SK-N-DZ (cell line): ENCODE data around the gene CALN1.
"Not testable (repeated sequence)": the region's sequence is repeated elsewhere in the genome, so short reads cannot be mapped to it uniquely, and the experiment has no call there.

Experiments used
- DNase-seq: peaks from one replicate; pipeline ENCODE4 v3.0.0-alpha.2; 2015; ENCODE audit warnings: low spot score

CALN1 gene

DNA sequence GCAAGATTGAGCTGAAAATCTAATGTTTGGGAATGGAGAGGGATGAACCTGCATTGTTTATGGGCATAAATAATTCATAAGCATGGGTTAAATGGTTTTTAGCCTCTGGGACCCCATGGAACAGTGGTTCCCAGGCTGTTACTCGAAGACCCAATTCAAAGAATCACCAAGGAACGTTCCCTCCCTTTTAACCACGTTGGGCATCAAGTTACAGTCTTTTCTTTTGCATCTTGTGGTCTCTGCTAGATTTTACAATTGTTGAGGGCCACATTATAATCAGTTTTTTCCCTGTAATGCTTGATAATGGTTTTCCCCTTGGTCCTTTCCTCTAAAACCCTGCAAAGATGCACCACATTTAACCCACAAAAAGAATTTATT lies 2.5 kb downstream of the CALN1 start:
- no peak for DNase-seq

DNA sequence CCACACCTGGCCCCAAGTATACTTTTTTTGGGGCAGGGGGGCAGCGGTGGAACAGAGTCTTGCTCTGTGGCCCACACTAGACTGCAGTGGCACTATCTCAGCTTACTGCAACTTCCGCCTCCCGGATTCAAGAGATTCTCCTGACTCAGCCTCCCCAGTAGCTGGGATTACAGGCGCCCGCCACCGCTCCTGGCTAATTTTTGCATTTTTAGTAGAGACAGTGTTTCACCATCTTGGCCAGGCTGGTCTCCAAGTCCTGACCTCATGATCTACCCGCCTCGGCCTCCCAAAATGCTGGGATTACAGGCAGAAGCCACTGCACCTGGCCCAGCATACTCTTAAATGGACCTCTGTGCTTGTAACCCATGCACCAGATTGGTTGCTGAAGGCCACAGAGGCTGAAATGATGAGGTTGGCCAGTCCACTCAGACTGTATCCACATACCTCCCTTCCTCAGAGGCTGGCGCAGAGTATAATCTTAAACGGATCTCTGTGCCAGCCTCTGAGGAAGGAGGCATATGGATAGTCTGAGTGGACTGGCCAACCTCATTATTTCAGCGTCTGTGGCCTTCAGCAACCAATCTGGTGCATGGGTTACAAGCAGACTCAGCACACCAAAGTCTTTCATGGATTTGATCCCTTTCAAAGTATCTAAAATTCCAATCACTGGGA lies 3.0 kb downstream of the CALN1 start:
- no peak for DNase-seq

DNA sequence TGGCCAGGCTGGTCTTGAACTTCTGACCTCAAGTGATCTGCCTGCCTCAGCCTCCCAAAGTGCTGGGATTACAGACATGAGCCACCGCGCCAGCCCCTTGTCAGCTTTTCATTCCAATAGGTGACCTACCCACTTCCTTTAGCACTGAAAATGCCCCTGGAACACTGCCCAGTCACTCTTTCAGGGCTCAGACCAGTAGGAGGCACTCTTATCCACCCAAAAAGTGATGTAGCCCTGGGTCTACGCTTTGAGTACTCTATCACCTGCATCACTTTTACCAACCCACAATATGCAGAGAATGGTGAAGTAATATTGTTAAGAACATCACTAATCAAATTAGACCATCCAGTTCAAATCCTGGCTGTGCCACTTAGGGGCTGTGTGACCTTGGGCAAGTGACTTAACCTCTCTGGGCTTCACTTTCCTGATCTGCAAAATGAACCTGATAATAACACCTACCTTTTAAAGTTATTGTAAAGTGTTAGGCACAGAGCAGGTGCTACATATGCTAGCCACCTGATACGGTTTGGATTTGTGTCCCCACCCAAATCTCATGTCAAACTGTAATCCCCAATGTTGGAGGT lies 5.2 kb downstream of the CALN1 start:
- DNase-seq: no peak

DNA sequence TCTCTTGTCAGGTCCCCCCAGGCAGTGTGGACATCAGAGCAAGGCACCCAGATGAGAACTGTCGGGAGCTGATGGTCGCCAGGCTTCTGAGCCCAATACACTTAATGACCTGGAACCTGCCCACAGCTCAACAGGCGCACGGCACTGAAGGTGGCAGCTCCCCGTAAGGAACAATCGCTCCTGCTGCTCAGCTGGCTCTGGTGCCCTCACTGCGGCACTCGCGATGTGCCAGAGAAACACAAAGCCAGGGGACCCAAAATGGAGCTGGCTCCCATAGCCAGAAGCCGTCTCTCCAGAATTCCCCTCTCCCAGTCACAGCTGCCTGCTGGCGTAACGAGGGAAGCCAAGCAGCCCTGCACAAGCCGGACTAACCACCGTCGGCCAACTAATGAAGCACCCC lies 6.3 kb downstream of the CALN1 start:
- no peak for DNase-seq

DNA sequence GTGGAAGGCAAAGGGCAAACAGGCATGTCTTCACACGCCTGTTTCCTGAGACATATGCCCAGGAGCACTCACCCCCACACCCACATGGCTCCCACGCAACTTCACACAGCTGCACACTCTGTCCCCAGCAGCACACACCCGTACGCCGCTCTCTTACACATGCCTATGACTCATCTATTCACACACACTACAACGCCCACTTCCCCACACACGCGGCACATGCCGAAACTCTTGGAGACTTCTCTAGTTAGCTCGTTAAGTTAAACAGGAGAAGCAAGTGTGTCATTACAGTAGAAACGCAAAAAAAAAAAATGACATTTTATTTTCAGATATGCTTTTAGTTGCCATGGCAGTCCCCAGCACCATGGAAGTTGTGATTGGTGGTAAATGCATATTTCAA lies 6.7 kb downstream of the CALN1 start:
- DNase-seq: no peak

DNA sequence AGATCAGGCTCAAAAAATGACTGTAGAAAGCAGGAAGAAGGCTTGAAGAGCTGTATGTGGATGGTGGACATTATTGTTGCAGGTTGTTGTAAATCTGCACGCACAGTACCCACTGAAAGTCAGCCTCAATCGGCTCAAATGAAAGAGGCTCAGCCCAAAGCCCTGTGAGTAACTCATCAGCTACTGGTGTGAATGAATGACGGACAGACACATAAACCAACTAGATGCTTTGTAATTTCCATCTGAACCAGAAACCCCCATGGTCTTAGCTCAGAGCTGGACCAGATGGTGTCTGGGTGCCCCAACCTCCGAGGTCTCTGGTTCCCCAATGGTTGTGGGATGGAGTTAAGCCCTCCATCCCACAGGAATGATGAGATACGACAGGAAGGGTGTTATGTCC lies 7.4 kb downstream of the CALN1 start:
- DNase-seq: no peak

DNA sequence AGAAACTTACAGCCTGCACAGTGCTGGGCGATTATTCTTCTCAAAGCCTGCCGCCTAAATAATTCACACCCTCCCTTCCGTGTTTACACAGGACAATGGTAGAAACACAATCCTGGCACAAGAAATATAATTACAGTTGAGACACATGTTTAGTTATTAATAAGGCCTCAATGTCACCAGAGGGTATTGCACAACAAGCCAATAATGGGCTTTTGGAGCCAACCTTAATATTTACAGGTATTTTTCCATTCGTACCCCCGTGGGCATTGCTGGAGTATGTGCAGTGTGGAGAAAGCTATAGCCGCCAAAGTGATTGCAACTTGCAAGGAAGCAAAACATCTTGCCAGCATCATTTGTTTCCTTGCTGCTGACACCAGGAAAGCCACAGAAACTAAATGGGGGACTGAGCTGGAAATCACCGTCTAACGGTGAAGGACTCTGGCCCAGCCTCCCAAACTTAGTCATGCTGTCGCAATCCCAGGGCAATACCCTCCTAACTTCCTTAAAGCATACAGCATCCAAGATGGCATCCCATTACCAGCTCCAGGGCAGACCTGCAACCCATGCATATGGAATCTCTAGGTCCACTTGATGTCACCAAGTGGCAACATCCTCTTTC lies 8.6 kb downstream of the CALN1 start:
- DNase-seq: no peak

DNA sequence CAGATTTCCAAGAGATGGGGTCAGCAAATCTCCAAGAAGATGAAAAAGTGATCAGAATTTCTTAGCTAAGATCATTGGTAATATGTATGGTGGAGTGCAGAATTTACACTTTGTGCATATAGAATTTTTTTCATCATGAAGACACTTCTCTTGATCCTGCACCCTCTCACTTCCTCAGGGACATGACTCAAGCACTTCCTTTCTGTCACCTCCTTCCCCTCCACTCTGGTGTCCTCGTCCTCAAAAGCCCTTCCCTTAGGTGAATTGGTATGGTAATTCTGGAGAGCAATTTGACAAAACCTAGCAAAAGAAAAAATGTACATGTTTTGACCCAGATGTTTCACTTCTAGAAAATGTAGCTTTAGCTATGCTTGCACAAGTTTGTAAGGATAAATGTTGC lies 18.1 kb downstream of the CALN1 start:
- no peak for DNase-seq

DNA sequence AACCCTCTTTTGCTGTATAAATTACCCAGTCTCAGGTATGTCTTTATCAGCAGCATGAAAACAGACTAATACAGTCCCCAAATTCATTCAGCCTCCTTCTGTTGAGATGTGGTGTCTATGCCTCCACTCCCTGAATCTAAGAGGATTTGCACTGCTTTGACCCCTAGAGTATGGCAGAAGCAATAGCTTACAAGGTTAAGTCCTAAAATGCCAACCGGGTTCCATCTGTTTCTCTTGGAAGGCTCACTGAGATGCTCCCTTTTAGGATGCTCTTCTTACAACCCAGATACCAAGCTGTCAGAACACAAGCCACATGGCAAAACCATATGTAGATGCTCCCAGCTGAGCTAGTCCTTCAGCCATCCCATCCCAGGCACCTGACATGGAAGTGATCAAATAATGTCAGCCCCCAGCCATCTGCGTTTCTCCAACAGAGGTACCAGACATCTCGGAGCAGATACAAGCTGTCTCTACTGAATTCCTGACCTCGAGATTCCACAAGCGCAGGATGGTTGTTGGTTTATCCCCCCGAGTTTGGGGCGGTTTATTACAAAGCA lies 20.2 kb downstream of the CALN1 start:
- no peak for DNase-seq

DNA sequence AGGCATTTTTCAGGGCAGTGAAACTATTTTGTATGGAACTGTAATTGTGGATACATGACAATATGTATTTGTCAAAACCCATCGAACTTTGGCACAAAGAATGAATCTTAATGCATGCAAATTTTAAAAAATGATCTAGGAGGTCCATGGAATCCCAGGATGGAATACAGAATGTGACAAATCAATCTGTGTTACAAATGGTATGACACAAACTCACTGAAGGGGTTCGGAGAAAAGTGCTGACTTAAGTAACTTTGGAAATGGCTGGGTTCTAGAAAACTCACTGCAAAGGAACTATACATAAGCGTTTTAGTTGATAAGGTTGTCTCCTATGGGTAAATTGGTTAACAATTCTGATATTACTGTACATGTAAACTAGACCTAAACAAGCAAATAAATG lies 26.0 kb downstream of the CALN1 start:
- DNase-seq: no peak

DNA sequence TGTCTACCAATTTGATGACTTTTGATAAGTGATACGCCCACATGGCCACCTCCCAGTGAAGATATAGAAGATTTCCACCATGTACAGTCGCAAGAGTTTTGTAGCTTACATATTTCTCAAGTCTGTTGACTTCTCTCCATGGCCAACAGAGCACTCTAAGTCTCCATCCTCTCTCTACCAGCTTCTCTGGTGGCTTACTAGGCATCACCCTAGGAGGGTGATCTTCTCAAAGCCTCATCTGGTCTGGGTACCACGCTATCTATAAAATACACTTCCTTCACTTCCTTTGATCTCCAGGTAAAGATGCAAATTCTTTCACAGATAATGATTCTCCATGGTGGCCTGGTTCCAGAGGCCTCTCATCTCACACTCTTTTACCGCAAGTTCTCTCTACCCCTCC lies 49.9 kb downstream of the CALN1 start:
- DNase-seq: no peak

DNA sequence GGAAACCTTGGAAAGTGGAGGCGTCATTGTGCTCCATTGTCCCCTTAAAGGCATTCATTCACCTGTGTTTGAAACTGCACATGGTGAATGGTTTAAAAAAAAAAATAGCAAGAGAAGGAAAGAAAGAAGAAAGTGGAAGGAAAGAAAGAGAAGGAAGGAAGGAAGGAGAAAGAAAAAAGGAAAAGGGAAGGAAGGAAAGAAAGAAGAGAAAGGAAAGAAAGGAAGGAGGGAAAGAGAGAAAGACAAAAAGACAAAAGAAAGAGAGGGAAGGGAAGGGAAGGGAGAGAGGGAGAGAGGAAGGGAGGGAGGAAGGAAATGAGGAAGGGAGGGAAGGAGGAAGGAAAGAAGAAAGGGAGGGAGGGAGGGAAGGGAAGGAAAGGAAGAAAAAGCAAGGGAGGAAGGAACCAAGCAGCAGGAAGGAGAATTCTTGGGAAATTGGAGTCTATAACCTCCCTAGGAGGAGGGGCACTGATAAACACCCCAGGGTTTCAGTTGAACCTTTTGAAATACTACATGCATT lies 66.9 kb downstream of the CALN1 start:
- DNase-seq: no peak

DNA sequence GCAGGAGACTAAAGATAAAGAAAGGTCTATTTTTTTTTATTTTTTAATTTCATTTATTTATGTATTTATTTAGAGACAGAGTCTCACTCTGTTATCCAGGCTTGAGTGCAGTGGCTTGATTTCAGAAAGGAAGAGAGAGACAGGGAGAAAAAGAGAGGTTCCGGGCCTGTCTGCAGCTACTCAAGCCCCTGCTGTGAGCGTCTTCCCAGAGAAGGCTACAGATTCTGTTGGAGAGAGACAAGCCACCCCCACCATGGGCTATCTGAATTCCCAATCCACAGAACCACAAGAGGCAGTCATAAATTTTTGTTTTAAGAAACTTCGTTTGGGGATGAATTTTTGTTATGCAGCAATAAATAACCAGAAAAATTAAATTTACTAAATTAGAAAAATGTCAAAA lies 68.1 kb downstream of the CALN1 start:
- no peak for DNase-seq

DNA sequence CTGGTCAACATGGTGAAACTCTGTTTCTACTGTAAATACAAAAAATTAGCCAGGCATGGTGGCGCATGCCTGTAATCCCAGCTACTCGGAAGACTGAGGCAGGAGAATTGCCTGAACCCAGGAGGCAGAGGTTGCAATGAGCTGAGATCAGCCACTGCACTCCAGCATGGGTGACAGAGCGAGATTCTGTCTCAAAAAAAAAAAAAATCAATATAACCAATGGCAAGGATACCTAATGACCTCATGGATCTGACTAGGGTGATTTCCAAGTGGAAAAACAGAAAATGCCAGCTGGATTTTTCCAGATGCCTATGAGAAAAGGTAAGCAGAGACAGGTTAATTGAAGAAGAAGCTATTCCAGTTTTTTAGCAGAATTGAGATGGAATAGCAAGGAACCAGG lies 68.8 kb downstream of the CALN1 start:
- DNase-seq: not testable (repeated sequence)

DNA sequence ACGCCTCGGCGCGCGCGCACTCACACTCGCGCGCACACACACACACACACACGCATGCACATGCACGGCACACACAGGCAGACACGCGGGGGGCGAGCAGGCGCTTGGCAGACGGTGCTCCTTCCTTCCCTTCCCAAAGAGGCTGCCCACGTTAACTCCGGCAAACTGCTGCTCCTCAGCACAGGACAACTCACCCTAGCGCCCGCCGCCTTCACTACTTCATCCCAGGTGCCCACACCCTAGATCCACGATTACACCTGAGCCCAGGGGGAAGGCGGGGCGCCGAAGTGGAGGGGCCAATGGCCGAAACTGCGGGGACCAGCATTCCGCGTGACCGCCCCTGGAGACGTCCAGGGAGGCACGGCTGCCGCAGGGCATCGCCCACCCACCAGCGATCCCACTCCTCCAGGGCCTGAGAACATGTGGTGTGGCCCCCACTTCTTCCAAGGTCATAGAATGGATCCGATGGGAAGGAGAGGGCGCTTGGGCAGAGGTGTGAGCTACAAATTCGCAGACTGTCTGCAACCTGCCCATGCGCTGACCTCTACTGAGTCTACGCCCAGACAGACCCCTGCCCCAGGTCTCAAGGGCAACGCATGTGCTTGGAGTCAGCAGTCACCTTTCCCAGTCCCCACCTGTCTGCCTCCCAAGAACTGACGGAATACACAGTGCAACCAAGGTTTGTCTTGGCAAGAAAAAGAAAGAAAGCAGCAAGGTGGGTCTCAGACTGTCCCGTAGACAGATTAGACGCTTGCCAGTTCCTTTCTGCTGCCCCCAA lies 74.6 kb downstream of the CALN1 start:
- no peak for DNase-seq

DNA sequence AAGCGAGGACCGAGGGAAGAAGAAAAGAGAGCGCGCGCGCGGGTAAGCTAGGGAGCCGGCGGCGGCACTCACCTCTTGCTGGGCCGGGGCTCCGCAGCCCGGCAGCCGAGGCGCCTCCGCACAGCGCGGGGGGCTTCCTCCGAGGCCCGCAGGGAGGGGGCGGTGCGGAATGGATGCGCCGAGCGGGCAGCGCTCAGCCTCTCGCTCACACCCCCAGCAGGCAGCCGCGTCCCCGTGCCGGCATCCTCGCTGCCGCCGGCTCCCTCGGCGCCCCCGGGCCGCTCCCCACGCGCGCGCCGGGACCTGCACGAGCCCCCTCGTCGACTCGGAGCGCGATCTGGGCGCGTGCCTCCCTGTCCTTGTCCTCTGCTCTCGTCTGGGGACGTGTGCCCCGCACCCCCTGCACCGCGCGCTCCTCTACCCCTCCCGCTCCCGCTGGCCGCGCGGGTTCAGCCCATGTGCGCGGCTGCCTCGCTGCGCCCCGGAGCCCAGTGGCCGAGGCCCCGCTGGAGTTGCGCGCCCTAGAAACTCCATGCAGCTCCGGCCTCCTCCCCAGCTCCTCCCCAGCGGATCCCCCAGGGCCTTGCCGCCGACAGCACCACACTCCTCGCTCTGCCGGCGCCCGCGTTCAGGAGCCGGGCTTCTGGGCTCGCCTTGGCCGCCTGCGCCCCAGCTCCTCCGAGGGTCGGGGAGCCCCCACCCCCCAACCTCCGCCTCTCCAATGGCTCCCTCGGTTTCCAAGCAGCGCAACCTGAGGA lies 75.3 kb downstream of the CALN1 start:
- no peak for DNase-seq

DNA sequence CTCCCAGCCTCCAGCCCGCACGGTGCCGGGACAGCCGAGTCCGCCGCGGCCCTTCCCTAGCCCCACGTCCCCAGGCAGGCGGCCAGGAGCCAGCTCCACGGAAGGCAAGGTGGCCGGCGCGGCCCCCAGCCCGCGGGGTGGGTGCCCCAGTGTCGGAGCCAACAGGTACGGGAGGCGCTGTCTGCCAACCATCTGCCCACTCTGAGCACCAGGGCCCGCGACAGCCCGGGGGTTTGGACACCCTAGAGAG lies 75.8 kb downstream of the CALN1 start:
- no peak for DNase-seq

DNA sequence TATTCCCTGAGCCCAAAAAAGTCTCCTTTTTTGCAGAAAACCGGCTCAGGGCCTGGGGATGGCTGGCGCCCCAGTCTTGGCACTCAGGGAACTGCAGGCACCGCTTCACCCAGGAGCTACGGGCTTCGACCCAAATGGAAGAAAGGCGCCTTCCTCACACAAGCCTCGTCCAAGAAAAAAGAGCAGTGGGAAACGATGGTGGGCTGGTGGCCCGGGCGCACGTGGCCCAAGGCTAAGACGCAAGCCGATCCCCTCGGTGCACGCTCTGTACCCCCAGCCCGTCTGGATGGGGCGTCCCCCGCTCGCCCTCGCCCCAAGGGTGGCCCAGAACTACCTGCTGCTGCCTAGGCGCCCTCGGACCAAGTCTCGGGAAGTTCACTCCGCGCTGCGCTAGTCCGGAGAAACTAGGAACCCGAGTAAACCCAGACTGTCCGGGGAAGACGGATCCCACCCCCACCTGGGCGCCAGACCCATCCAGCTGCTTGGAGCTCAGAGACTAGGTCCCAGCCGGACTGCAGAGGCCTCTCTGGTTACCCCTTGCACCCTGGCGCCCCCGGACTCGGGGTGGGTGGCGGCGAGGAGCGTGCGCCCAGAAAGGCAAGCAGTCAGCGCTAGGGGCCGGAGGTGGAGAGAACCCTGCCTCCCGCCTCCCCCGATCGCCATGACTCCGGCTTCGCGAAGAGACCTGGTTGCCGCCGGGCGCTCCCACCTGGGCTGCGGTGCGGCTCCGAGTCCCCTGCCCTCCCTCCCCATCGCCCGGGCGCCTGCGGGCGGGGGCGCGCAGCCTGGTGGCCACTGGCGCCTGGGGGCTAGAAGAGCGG lies 76.4 kb downstream of the CALN1 start:
- no peak for DNase-seq

DNA sequence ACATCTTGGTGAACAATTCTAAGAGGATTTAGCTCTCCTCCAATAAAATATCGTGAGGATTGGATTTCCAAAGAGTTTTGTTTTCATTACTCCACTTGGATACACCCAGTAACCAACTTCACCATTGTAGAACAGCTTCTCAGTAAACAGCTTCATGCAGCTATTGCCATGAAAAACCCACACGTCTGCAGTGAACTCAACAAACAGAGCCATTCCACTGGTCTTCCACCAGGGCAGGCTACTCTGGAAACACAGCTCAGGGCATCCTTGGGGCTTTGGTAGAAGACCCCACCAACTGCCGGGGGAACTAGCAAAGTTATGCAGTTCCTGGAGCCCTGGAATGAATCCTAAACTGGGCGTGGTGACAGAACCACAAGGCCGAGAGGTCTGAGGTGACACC lies 77.4 kb downstream of the CALN1 start:
- no peak for DNase-seq

DNA sequence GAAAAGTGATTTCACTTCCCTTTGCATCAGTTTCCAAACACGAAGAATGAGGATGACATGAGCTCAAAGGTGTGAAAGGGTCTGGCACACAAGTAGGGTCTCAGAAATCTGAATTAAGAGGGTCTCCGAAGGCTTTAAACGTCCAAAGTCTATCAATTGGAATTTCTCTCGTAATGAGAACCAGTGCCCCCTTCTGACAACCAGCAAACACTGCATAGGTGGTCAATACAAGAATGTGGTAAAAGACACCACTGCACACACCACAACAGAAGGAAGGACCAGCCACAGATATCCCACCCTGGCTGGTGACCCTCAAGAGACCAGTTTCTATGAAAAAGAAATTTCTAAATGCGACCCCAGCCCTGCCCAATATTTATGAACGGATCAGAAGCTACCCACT lies 78.1 kb downstream of the CALN1 start:
- no peak for DNase-seq

DNA sequence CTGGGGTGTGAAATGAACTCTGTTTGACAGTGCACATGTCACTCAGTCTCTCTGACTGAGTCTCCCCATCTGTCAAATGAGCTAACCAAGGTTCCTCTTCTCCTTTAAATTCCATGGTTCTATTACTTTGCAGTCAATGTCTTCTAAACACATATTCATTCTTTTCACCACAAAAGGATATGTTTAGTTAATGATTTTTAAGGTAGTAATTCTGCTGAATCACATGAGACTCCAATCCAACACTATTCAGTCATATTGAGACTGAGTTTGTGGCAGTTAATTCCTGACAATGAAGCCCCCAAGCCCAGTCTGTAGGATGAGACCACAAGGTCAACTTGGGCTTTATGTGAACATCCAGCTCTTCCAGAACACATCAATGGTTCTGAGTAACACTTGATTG lies 85.3 kb downstream of the CALN1 start:
- DNase-seq: no peak
